Measurements from ENCODE around the gene XYLT1. TPM values are rescaled to one million over a fixed set of nuclear protein-coding genes. Genes with fewer than 3 reads are reported as not detected.
A peak's percentile ranks its signal among the peaks of the same experiment; 100 is the strongest.

The XYLT1 gene
- total and polyA plus RNA-seq, 2 donors: 2.2 to 3.5 TPM

DNA sequence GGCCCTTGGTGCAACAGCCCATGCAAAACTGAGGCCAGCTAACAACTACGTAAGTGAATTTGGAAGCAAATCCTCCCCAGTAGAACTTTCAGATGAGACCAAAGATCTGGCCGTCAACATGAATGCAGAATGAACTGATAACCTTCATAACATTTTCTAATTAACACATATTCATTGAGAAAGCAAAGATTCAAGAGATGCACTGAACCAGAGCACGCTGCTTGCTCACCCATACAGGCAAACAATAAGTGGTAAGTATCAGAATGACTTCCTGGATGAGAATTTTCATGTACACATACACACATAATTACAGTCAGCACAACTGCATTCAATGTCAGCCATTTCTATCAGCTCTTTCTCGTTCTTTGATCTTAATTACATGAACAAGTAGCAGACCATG, 30.6 kb downstream of the XYLT1 start:
- Histone ChIP-seq H3K4me3 (ENCODE audit: low read length in 2 of 2) (no peak overlapping the region), H3K27me3 (ENCODE audit: control insufficient read depth in 2 of 2, insufficient read depth in 1 of 2, low read length in 1 of 2) (no peaks in the 10 kb centered on the region), H3K4me1 (ENCODE audit: control insufficient read depth in 2 of 2, insufficient read depth in 2 of 2, low read length in 2 of 2) (peaks cover 0 to 9% of the 10 kb centered on the region in 2 donors), H3K36me3 (ENCODE audit: control insufficient read depth in 2 of 2, insufficient read depth in 2 of 2, low read length in 1 of 2) (no peaks in the 10 kb centered on the region), H3K9me3 (ENCODE audit: control insufficient read depth in 2 of 2, insufficient read depth in 1 of 2, low read length in 1 of 2) (no peaks in the 10 kb centered on the region), H3K27ac (ENCODE audit: low read depth in 1 of 2, low read length in 1 of 2) (no peak overlapping the region)
- 81% methylated on average over 4 of the region's 4 CpGs for WGBS
- DNase-seq (ENCODE audit: low read depth in 6 of 9, low spot score in 9 of 9): no peak

DNA sequence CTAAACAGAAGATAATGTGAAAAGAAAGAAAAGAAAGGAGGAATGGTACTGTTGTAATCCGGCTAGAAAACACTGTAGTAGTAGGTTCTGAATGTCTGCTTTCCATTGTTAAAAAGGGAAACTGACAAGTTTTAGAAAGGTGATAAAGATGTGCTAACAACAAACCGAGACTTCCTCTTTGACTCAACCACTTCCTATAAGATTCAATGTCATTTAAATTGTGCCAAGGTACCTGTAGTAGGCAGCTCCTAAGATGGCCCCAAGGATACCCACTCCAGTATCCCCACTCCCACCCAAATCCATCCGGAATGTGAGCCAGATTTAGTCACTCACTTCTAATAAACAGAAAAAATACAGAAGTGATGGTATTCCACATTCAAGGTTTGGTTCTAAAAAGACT, 31.2 kb downstream of the XYLT1 start:
- H3K4me3 ChIP-seq (ENCODE audit: low read length in 2 of 2): no peak overlapping the region
- no peaks in the 10 kb centered on the region for H3K27me3 ChIP-seq (ENCODE audit: control insufficient read depth in 2 of 2, insufficient read depth in 1 of 2, low read length in 1 of 2)
- peaks cover 0 to 9% of the 10 kb centered on the region in 2 donors for H3K4me1 ChIP-seq (ENCODE audit: control insufficient read depth in 2 of 2, insufficient read depth in 2 of 2, low read length in 2 of 2)
- 42% methylated on average over 3 of the region's 3 CpGs for WGBS
- peak overlapping the region in 1 of 2 donors; percentile 37 for H3K27ac ChIP-seq (ENCODE audit: low read depth in 1 of 2, low read length in 1 of 2)
- H3K36me3 ChIP-seq (ENCODE audit: control insufficient read depth in 2 of 2, insufficient read depth in 2 of 2, low read length in 1 of 2): no peaks in the 10 kb centered on the region
- peak in 1 of 9 donors; percentile 54 for DNase-seq (ENCODE audit: low read depth in 6 of 9, low spot score in 9 of 9)
- no peaks in the 10 kb centered on the region for H3K9me3 ChIP-seq (ENCODE audit: control insufficient read depth in 2 of 2, insufficient read depth in 1 of 2, low read length in 1 of 2)

DNA sequence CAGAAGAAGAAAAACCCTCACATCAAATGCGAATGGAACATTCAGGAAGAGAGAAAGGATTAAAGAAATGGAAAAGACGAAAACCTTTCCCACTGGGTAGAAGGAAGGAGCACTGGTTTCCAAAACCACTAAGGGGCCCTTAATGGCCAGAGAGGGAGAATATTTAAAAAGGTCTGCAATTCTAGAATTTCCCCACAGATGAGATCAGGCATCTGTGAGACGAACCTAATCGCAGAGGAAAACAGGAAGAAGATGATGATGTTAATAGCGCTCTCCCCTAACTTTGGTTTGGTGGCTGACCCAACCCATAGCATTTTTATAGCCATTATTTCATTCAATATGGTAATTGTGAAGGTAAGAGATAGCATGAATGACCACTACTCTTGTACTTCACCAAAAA, 32.8 kb downstream of the XYLT1 start:
- Histone ChIP-seq H3K36me3 (ENCODE audit: control insufficient read depth in 2 of 2, insufficient read depth in 2 of 2, low read length in 1 of 2) (no peaks in the 10 kb centered on the region), H3K4me3 (ENCODE audit: low read length in 2 of 2) (no peak overlapping the region), H3K9me3 (ENCODE audit: control insufficient read depth in 2 of 2, insufficient read depth in 1 of 2, low read length in 1 of 2) (no peaks in the 10 kb centered on the region), H3K27ac (ENCODE audit: low read depth in 1 of 2, low read length in 1 of 2) (no peak overlapping the region), H3K4me1 (ENCODE audit: control insufficient read depth in 2 of 2, insufficient read depth in 2 of 2, low read length in 2 of 2) (peaks cover 0 to 9% of the 10 kb centered on the region in 2 donors), H3K27me3 (ENCODE audit: control insufficient read depth in 2 of 2, insufficient read depth in 1 of 2, low read length in 1 of 2) (no peaks in the 10 kb centered on the region)
- 98% methylated on average over 5 of the region's 5 CpGs for WGBS
- no peak for DNase-seq (ENCODE audit: low read depth in 6 of 9, low spot score in 9 of 9)

DNA sequence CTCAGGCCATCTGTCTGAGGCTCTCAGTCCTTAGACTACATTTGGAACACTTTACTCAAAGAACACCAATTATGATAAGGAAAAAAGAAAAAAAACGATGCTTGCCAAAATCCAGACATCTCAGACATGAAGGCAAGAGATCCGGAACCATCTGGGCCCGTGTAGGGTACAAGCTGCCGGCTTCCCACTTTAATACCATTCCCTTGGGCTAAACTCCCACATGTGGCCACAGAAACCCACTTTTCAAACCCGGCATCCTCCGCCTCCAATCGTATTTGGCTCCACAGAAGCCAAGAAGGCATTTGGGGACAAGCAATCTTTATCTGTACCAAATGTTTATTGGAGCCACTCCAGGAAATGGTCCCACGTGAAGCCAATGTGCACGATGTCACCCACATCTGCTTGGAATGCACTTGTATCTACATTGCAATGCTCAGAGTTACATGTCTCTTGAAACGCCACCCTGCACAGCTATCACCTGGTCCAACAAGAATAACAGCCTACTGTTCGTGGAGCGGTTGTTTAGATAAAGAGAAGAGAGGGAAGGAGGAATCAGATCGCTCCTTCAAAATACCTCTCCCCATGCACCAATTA, 33.5 kb downstream of the XYLT1 start:
- Histone ChIP-seq H3K36me3 (ENCODE audit: control insufficient read depth in 2 of 2, insufficient read depth in 2 of 2, low read length in 1 of 2) (no peaks in the 10 kb centered on the region), H3K9me3 (ENCODE audit: control insufficient read depth in 2 of 2, insufficient read depth in 1 of 2, low read length in 1 of 2) (no peaks in the 10 kb centered on the region), H3K27ac (ENCODE audit: low read depth in 1 of 2, low read length in 1 of 2) (no peak overlapping the region), H3K4me1 (ENCODE audit: control insufficient read depth in 2 of 2, insufficient read depth in 2 of 2, low read length in 2 of 2) (peaks cover 0 to 9% of the 10 kb centered on the region in 2 donors), H3K4me3 (ENCODE audit: low read length in 2 of 2) (no peak overlapping the region), H3K27me3 (ENCODE audit: control insufficient read depth in 2 of 2, insufficient read depth in 1 of 2, low read length in 1 of 2) (no peaks in the 10 kb centered on the region)
- DNase-seq (ENCODE audit: low read depth in 6 of 9, low spot score in 9 of 9): no peak
- 96% methylated on average over 13 of the region's 13 CpGs for WGBS

DNA sequence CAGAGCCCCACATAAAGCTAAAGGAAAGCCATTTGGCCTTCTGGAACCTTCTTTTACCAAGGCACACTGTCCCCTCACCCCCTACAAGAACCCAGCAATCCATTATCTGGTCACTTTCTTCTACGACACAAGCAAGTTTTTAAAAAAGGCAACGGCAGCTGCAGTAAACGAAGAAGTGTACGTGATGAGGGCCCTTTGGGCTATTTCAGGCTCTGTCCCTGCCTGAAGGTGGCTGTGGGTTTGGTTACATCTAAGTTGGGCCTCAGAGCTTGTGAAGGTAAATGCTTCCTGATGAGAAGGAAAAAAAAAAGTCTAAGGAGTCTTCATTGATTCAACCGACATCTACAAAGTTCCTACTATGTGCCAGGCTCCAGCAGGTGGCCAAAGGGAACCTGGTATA, 35.4 kb downstream of the XYLT1 start:
- Histone ChIP-seq H3K9me3 (ENCODE audit: control insufficient read depth in 2 of 2, insufficient read depth in 1 of 2, low read length in 1 of 2) (no peaks in the 10 kb centered on the region), H3K36me3 (ENCODE audit: control insufficient read depth in 2 of 2, insufficient read depth in 2 of 2, low read length in 1 of 2) (no peaks in the 10 kb centered on the region), H3K27ac (ENCODE audit: low read depth in 1 of 2, low read length in 1 of 2) (no peak overlapping the region), H3K27me3 (ENCODE audit: control insufficient read depth in 2 of 2, insufficient read depth in 1 of 2, low read length in 1 of 2) (no peaks in the 10 kb centered on the region), H3K4me1 (ENCODE audit: control insufficient read depth in 2 of 2, insufficient read depth in 2 of 2, low read length in 2 of 2) (peaks cover 0 to 9% of the 10 kb centered on the region in 2 donors), H3K4me3 (ENCODE audit: low read length in 2 of 2) (no peak overlapping the region)
- WGBS: 98% methylated on average over 5 of the region's 5 CpGs
- no peak for DNase-seq (ENCODE audit: low read depth in 6 of 9, low spot score in 9 of 9)

DNA sequence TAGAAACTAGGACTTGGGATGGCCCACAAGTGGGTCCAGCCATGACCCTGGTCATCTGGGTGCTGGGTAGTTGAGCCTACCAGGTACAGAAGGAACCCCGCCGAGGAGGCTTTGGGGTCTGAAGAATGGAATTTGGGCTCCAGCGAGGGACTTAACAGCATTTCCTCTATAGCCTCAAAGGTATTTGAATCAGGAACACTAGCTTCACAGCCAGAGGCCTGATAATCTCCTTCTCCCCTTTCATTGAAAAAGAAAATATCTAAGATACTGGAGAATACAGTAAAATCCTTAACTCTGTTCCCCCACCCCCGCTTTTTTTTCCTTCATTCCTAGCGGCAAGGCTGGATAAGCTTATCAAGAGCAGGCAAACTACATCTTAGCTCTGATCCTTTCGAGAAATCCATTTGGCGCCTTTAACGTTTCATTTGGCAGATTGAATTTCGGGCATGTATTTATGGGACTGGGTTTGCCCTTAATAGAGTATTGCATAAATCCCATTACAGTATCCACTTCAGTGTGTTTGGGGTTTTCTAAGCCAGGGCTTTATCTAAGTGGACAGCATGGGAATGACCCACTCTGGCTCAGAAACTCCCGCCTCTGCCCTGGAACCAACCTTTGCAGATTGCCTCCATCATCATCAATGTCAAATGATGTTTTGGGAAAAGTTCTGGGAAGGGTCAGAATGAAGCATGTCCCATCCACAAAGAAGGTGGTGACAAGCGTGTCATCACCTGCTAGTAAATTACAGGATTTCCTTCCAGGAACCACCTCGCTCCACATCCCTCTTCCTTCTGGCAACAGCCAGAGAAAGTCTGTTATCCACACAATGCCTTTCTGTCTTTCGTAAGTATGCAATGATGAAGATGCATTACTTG, 36.9 kb downstream of the XYLT1 start:
- H3K9me3 ChIP-seq (ENCODE audit: control insufficient read depth in 2 of 2, insufficient read depth in 1 of 2, low read length in 1 of 2): no peaks in the 10 kb centered on the region
- H3K4me1 ChIP-seq (ENCODE audit: control insufficient read depth in 2 of 2, insufficient read depth in 2 of 2, low read length in 2 of 2): no peaks in the 10 kb centered on the region
- WGBS: 92% methylated on average over 13 of the region's 13 CpGs
- DNase-seq (ENCODE audit: low read depth in 6 of 9, low spot score in 9 of 9): no peak
- no peaks in the 10 kb centered on the region for H3K27me3 ChIP-seq (ENCODE audit: control insufficient read depth in 2 of 2, insufficient read depth in 1 of 2, low read length in 1 of 2)
- no peaks in the 10 kb centered on the region for H3K36me3 ChIP-seq (ENCODE audit: control insufficient read depth in 2 of 2, insufficient read depth in 2 of 2, low read length in 1 of 2)
- H3K4me3 ChIP-seq (ENCODE audit: low read length in 2 of 2): no peak overlapping the region
- peak overlapping the region; percentile 25 to 46 for H3K27ac ChIP-seq (ENCODE audit: low read depth in 1 of 2, low read length in 1 of 2)

DNA sequence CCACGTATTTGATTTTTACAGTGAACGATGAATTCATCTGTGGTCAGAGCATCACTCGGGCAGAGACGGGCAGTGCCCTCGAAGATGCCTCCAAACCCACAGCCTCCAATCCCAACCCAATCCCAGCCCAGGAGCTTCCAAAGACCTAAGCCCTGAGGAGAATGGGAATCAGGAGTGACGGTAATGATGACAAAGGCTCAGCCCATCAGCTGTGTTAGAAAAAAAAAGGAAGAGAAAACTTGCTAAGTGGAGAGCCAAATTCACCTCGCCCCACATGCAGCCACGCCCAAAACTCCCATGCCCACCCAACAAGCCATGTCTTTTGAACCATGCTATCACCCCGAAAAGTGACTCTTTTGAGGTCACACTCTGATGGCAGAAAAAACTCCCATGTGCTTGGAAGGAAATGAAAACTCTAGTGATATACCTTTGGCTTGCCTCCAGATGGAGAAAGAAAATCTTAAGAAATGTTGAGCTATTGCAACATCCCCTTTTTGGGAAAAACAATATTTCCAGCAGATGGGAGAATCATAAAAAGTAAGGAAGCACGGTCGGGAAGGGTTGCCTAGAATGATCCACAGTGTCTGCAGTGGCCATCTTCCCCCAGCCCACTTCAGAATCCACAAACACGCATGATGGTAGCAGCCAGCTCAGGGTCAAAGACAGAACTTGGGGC, 37.7 kb downstream of the XYLT1 start:
- Histone ChIP-seq H3K27me3 (ENCODE audit: control insufficient read depth in 2 of 2, insufficient read depth in 1 of 2, low read length in 1 of 2) (no peaks in the 10 kb centered on the region), H3K4me1 (ENCODE audit: control insufficient read depth in 2 of 2, insufficient read depth in 2 of 2, low read length in 2 of 2) (no peaks in the 10 kb centered on the region), H3K4me3 (ENCODE audit: low read length in 2 of 2) (no peak overlapping the region), H3K36me3 (ENCODE audit: control insufficient read depth in 2 of 2, insufficient read depth in 2 of 2, low read length in 1 of 2) (no peaks in the 10 kb centered on the region), H3K9me3 (ENCODE audit: control insufficient read depth in 2 of 2, insufficient read depth in 1 of 2, low read length in 1 of 2) (no peaks in the 10 kb centered on the region), H3K27ac (ENCODE audit: low read depth in 1 of 2, low read length in 1 of 2) (peak overlapping the region in 1 of 2 donors; percentile 46)
- DNase-seq (ENCODE audit: low read depth in 6 of 9, low spot score in 9 of 9): no peak
- 93% methylated on average over 12 of the region's 12 CpGs for WGBS

DNA sequence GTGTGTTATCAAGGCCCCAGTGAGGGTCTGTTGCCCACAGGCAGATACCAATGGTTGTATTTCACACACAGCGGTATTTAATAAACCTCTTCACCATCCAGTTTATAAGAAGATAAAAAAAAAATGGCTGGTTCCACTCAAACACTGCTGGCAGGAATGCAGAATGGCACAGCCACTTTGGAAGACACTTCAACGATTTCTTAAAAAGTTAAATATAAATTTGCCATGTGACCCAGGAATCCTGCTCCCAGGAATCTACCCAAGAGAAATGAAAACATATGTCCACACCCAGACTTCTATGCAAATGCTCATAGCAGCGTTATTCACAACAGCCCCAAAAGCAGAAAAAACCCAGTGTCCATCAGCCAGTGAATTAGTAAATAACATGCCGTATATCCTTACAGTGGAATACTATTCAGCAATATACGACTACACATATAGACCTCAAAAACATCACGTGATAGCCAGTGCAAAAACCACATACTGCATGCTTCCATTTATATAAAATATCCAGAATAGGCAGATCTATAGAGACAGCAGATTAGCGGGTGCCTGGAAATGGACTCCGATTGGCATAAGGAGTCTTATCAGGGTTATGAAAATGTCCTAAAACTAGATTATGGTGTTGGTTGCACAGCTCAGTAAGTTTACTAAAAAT, 38.7 kb downstream of the XYLT1 start:
- Histone ChIP-seq H3K27ac (ENCODE audit: low read depth in 1 of 2, low read length in 1 of 2) (no peak overlapping the region), H3K9me3 (ENCODE audit: control insufficient read depth in 2 of 2, insufficient read depth in 1 of 2, low read length in 1 of 2) (no peaks in the 10 kb centered on the region), H3K4me3 (ENCODE audit: low read length in 2 of 2) (no peak overlapping the region), H3K36me3 (ENCODE audit: control insufficient read depth in 2 of 2, insufficient read depth in 2 of 2, low read length in 1 of 2) (no peaks in the 10 kb centered on the region), H3K27me3 (ENCODE audit: control insufficient read depth in 2 of 2, insufficient read depth in 1 of 2, low read length in 1 of 2) (no peaks in the 10 kb centered on the region), H3K4me1 (ENCODE audit: control insufficient read depth in 2 of 2, insufficient read depth in 2 of 2, low read length in 2 of 2) (no peaks in the 10 kb centered on the region)
- no peak for DNase-seq (ENCODE audit: low read depth in 6 of 9, low spot score in 9 of 9)
- WGBS: 98% methylated on average over 8 of the region's 8 CpGs

DNA sequence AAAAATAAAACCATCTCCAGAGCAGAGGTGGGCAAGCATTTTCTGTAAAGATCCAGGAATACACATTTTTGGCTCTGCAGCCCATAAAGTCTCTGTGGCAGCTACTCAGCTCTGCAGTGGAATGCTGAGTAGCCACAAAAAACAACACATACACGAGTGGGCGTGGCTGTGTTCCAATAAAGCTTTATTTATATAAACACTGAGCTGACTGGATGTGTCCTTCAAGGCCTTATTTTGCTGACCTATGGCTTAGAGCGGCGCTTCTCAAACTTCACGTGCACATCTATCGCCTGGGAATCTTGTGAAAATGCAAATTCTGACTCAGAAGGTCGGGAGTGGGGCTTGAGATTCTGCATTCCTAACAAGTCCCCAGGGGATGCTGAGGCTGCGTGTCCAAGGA, 39.7 kb downstream of the XYLT1 start:
- Histone ChIP-seq H3K27ac (ENCODE audit: low read depth in 1 of 2, low read length in 1 of 2) (no peak overlapping the region), H3K36me3 (ENCODE audit: control insufficient read depth in 2 of 2, insufficient read depth in 2 of 2, low read length in 1 of 2) (no peaks in the 10 kb centered on the region), H3K27me3 (ENCODE audit: control insufficient read depth in 2 of 2, insufficient read depth in 1 of 2, low read length in 1 of 2) (no peaks in the 10 kb centered on the region), H3K4me1 (ENCODE audit: control insufficient read depth in 2 of 2, insufficient read depth in 2 of 2, low read length in 2 of 2) (no peaks in the 10 kb centered on the region), H3K4me3 (ENCODE audit: low read length in 2 of 2) (no peak overlapping the region), H3K9me3 (ENCODE audit: control insufficient read depth in 2 of 2, insufficient read depth in 1 of 2, low read length in 1 of 2) (no peaks in the 10 kb centered on the region)
- 96% methylated on average over 8 of the region's 8 CpGs for WGBS
- DNase-seq (ENCODE audit: low read depth in 6 of 9, low spot score in 9 of 9): no peak

Data from thymus (tissue), 11 donors.